BE2C (cell line): ENCODE data around the gene PM20D1.

Experiments used
- DNase-seq: peaks from one replicate; pipeline ENCODE4 v3.0.0-alpha.2; 2020
- H3K27me3 ChIP-seq: fragments of 250-450 bp; sonication (Bioruptor Pico); 2 replicates; pipeline ENCODE4 v1.5.1; 2020; ENCODE audit warnings: mild to moderate bottlenecking
- H3K36me3 ChIP-seq: fragments of 250-450 bp; sonication (Bioruptor Pico); 2 replicates; pipeline ENCODE4 v1.5.1; 2020; ENCODE audit warnings: mild to moderate bottlenecking
- H3K4me1 ChIP-seq: fragments of 250-450 bp; sonication (Bioruptor Pico); 2 replicates; pipeline ENCODE4 v1.5.1; 2020
- H3K4me3 ChIP-seq: 2 replicates; pipeline ENCODE4 v1.5.1; 2011; ENCODE audit warnings: low read depth, low read length
- H3K9me3 ChIP-seq: fragments of 250-450 bp; sonication (Bioruptor Pico); 2 replicates; pipeline ENCODE4 v1.5.1; 2020
- CTCF ChIP-seq: IDR thresholded peaks from 2 replicates; pipeline ENCODE4 v1.5.1; 2012; ENCODE audit warnings: mild to moderate bottlenecking, low read depth, low read length

Gene PM20D1

GRCh38 chr1:205842229-205842628 is 7.7 kb downstream of the PM20D1 start:
- TF ChIP-seq CTCF, result no peak
- DNase-seq, result peak; percentile 22

GRCh38 chr1:205840146-205840923 is 9.6 kb downstream of the PM20D1 start:
- Histone ChIP-seq H3K9me3 (no peaks in the 10 kb centered on the region), H3K27me3 (no peaks in the 10 kb centered on the region), H3K4me1 (no peaks in the 10 kb centered on the region; the same call in 1 of the 2 replicates), H3K4me3 (no peak overlapping the region), H3K36me3 (no peaks in the 10 kb centered on the region)
- DNase-seq, result no peak
- TF ChIP-seq CTCF, result no peak

More at GRCh38 chr1:205842229-205842628, 7.7 kb downstream of the PM20D1 start:
- no peaks in the 10 kb centered on the region for H3K36me3 ChIP-seq
- H3K4me1 ChIP-seq, result no peaks in the 10 kb centered on the region; the same call in 1 of the 2 replicates
- H3K4me3 ChIP-seq, result no peak overlapping the region
- H3K9me3 ChIP-seq, result no peaks in the 10 kb centered on the region
- H3K27me3 ChIP-seq, result no peaks in the 10 kb centered on the region

- no peak overlapping the region for H3K4me3 ChIP-seq
- H3K4me1 ChIP-seq, result no peaks in the 10 kb centered on the region; the same call in 1 of the 2 replicates
- no peak for DNase-seq
- no peaks in the 10 kb centered on the region for H3K36me3 ChIP-seq
- no peaks in the 10 kb centered on the region for H3K9me3 ChIP-seq
- no peaks in the 10 kb centered on the region for H3K27me3 ChIP-seq
- no peak for TF ChIP-seq CTCF
Observed at GRCh38 chr1:205837382-205837970, 12.5 kb downstream of the PM20D1 start.

- Histone ChIP-seq H3K36me3 (no peaks in the 10 kb centered on the region), H3K27me3 (no peaks in the 10 kb centered on the region), H3K4me3 (no peak overlapping the region), H3K9me3 (no peaks in the 10 kb centered on the region), H3K4me1 (no peaks in the 10 kb centered on the region)
- DNase-seq, result no peak
- no peak for TF ChIP-seq CTCF
Observed at GRCh38 chr1:205834751-205835150, 15.2 kb downstream of the PM20D1 start.

GRCh38 chr1:205832326-205832751 is 17.6 kb downstream of the PM20D1 start:
- TF ChIP-seq CTCF, result no peak
- Histone ChIP-seq H3K4me3 (no peak overlapping the region), H3K9me3 (no peaks in the 10 kb centered on the region), H3K36me3 (no peaks in the 10 kb centered on the region), H3K27me3 (no peaks in the 10 kb centered on the region), H3K4me1 (no peaks in the 10 kb centered on the region)
- DNase-seq, result peak; percentile 44

GRCh38 chr1:205827623-205828022 is 22.3 kb downstream of the PM20D1 start:
- Histone ChIP-seq H3K36me3 (no peaks in the 10 kb centered on the region), H3K9me3 (no peaks in the 10 kb centered on the region), H3K4me3 (no peak overlapping the region), H3K27me3 (peaks cover 10% of the 10 kb centered on the region), H3K4me1 (no peaks in the 10 kb centered on the region)
- DNase-seq, result no peak
- TF ChIP-seq CTCF, result no peak
